ENCODE results near the gene SCGB1D1.
"Not testable (repeated sequence)": the region's sequence is repeated elsewhere in the genome, so short reads cannot be mapped to it uniquely, and the experiment has no call there.

Gene SCGB1D1

GRCh38 chr11:62169448-62169847 is 20.6 kb upstream of the SCGB1D1 start:
- no peak for DNase-seq

GRCh38 chr11:62169935-62170334 is 20.1 kb upstream of the SCGB1D1 start:
- no peak for DNase-seq

GRCh38 chr11:62171261-62171723 is 18.7 kb upstream of the SCGB1D1 start:
- peak; percentile 71 to 84 for DNase-seq

GRCh38 chr11:62172294-62172693 is 17.7 kb upstream of the SCGB1D1 start:
- DNase-seq = no peak

- DNase-seq = no peak
Measured at GRCh38 chr11:62176766-62177165, 13.2 kb upstream of the SCGB1D1 start.

GRCh38 chr11:62179995-62180394 is 10.0 kb upstream of the SCGB1D1 start:
- no peak for DNase-seq

- DNase-seq = no peak
Measured at GRCh38 chr11:62181097-62181496, 8.9 kb upstream of the SCGB1D1 start.

GRCh38 chr11:62182147-62182891 is 7.7 kb upstream of the SCGB1D1 start:
- no peak for DNase-seq

GRCh38 chr11:62186195-62186594 is 3.8 kb upstream of the SCGB1D1 start:
- DNase-seq = no peak

GRCh38 chr11:62193952-62194351 is 3.9 kb downstream of the SCGB1D1 start:
- no peak for DNase-seq

- DNase-seq = not testable (repeated sequence)
Measured at GRCh38 chr11:62195010-62195409, 5.0 kb downstream of the SCGB1D1 start.

GRCh38 chr11:62195945-62196344 is 5.9 kb downstream of the SCGB1D1 start:
- DNase-seq = no peak

- not testable (repeated sequence) for DNase-seq
Measured at GRCh38 chr11:62197400-62197799, 7.4 kb downstream of the SCGB1D1 start.

GRCh38 chr11:62201376-62201775 is 11.4 kb downstream of the SCGB1D1 start:
- no peak for DNase-seq

- DNase-seq = no peak
Measured at GRCh38 chr11:62202910-62203309, 12.9 kb downstream of the SCGB1D1 start.

GRCh38 chr11:62204430-62204829 is 14.4 kb downstream of the SCGB1D1 start:
- no peak for DNase-seq

GRCh38 chr11:62205441-62205840 is 15.4 kb downstream of the SCGB1D1 start:
- no peak for DNase-seq

GRCh38 chr11:62206276-62207066 is 16.5 kb downstream of the SCGB1D1 start:
- DNase-seq = not testable (repeated sequence)

- no peak for DNase-seq
Measured at GRCh38 chr11:62208785-62209144, 18.7 kb downstream of the SCGB1D1 start.

GRCh38 chr11:62217191-62217748 is 27.3 kb downstream of the SCGB1D1 start:
- DNase-seq = peak in 1 of 2 experiments; percentile 4

GRCh38 chr11:62221498-62221897 is 31.5 kb downstream of the SCGB1D1 start:
- no peak for DNase-seq

GRCh38 chr11:62223095-62223494 is 33.1 kb downstream of the SCGB1D1 start:
- no peak for DNase-seq

- DNase-seq = no peak
Measured at GRCh38 chr11:62233730-62234129, 43.7 kb downstream of the SCGB1D1 start.

GRCh38 chr11:62236187-62236586 is 46.2 kb downstream of the SCGB1D1 start:
- no peak for DNase-seq
